GM18909 (cell line): ENCODE measurements around the gene MYO1D.
A peak's percentile ranks its signal among the peaks of the same experiment; 100 is the strongest.

Experiments used
- ATAC-seq: cut with Tn5 transposase; IDR thresholded peaks from one replicate; pipeline ENCODE4 v1.9.1; 2021; ENCODE audit warnings: mild to moderate bottlenecking; ENCODE audit not compliant: unreplicated experiment, poor library complexity

The MYO1D gene

GRCh38 chr17:32497431-32498205, 379.3 kb downstream of the MYO1D start:
- no peak for ATAC-seq

- ATAC-seq: no peak
These were observed 380.4 kb downstream of the MYO1D start for GRCh38 chr17:32496395-32497073.

- ATAC-seq: no peak
These were observed 381.3 kb downstream of the MYO1D start for GRCh38 chr17:32495359-32496231.

- ATAC-seq: no peak
These were observed 382.1 kb downstream of the MYO1D start for GRCh38 chr17:32494621-32495358.

GRCh38 chr17:32493976-32494513, 382.9 kb downstream of the MYO1D start:
- no peak for ATAC-seq

- ATAC-seq: no peak
These were observed 383.4 kb downstream of the MYO1D start for GRCh38 chr17:32493571-32493970.

- ATAC-seq: no peak
These were observed 384.2 kb downstream of the MYO1D start for GRCh38 chr17:32492648-32493289.

- ATAC-seq: no peak
These were observed 384.7 kb downstream of the MYO1D start for GRCh38 chr17:32492264-32492589.

- ATAC-seq: no peak
These were observed 385.3 kb downstream of the MYO1D start for GRCh38 chr17:32491371-32492263.

GRCh38 chr17:32490101-32490482, 386.8 kb downstream of the MYO1D start:
- ATAC-seq: no peak

GRCh38 chr17:32489320-32490100, 387.4 kb downstream of the MYO1D start:
- ATAC-seq: no peak

GRCh38 chr17:32488604-32489180, 388.2 kb downstream of the MYO1D start:
- ATAC-seq: no peak

GRCh38 chr17:32488177-32488542, 388.8 kb downstream of the MYO1D start:
- ATAC-seq: no peak

GRCh38 chr17:32487473-32488176, 389.3 kb downstream of the MYO1D start:
- ATAC-seq: peak; percentile 10

- ATAC-seq: peak; percentile 45
These were observed 390.0 kb downstream of the MYO1D start, which contains the start of gene CDK5R1 for GRCh38 chr17:32486701-32487472. Gene CDK5R1 (plus strand): TSS chr17:32486993. CDS start chr17:32487621, 628 bp downstream.

GRCh38 chr17:32486111-32486700, 390.7 kb downstream of the MYO1D start:
- ATAC-seq: peak; percentile 50
